GM19025 (cell line): ENCODE data around the gene CKMT2.
"Not testable (repeated sequence)": the region's sequence is repeated elsewhere in the genome, so short reads cannot be mapped to it uniquely, and the experiment has no call there.

ENCODE experiments used
- ATAC-seq: cut with Tn5 transposase; IDR thresholded peaks from one replicate; pipeline ENCODE4 v1.9.1; 2021; ENCODE audit warnings: mild to moderate bottlenecking, low read depth, moderate library complexity; ENCODE audit not compliant: unreplicated experiment

The CKMT2 gene

DNA sequence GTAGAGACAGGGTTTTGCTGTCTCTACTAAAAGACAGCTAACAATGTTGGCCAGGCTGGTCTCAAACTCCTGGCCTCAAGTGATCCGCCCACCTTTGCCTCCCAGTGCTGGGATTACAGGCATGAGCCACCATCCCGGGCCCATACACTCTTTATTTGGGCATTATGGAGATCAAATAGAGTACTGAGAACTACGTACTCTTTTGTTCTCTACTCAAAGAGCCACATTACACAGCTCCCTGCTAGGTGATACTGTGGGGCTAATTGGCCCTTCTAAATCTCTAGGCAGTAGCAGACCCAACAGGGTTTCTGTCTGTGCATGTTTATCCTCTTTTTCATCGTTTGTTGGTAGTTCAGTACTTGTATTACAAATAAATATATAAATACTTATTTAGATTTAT lies 16.1 kb downstream of the CKMT2 start:
- no peak for ATAC-seq

DNA sequence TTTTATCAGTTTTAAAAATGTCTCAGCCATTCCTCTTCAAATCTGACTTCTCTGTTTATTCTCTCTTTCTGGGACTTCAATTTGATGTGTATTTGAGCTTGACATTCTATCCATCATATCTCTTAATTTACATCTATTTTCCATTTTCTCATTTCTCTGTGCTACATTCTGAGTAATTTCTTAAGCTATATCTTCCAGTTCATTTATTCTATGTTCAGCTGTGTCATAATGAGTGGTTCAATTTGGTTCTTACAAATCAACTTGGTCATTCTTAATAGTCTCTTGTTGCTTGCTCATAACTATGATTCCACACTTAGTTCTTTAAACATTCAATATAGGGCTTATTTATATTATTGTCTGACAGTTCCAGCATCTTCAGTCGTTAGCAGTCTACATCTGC lies 16.9 kb downstream of the CKMT2 start:
- ATAC-seq = no peak

DNA sequence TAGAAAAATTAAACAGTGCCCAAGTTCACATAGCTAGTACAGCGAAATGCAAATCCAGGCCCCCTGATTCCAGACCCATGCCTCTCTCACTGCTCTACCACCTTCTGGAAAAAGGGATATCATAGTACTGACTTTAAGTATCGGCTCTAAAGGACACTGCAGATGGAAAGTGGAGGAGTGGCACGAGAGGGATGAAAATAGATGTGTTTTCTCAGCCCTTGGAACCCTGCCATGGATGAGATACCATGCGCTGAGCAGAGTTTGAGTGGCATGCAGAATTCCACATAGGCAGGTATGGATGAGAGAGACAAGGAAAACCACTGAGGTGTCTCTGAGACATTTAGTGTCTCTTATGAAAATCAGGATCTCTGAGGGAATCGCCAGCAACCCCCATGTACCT lies 18.8 kb downstream of the CKMT2 start:
- no peak for ATAC-seq

DNA sequence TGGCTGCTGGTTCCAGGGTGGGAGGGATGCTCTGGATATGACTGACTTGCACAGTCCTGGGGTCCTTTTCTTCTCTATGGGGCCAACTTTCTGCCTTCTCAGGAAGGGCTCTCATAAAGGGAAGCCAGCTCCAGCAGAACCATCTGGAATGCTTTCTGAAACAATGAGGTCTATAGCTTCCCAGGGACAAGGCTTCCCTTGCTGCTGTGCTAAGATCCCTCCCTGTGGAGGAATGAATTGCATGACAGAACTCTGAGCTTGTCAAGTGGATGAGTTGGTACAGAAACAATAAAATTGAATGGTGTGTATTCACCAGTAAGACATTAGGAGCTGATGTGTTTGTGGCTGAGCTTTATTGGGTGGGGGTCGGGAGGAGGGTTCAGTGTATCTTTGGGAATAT lies 19.8 kb downstream of the CKMT2 start:
- no peak for ATAC-seq

DNA sequence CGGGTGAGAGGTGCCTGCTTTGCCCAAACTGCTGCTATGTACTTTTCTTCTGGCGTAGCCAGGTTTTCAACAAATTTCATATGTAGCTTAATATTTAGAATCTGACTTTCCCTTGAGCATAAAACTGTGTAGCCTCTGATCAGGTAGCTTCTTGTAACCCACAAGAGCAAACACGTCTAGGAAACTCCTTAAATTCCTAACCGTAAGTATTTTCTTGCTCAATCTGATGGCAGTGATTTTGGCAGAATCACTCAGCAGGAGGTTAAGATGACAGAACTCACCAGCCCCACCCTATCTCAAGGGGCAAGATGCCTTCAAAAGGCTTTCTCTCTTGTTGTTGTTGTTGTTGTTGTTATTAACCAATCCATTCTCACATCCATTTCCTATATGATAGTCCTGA lies 20.8 kb downstream of the CKMT2 start:
- ATAC-seq = no peak

DNA sequence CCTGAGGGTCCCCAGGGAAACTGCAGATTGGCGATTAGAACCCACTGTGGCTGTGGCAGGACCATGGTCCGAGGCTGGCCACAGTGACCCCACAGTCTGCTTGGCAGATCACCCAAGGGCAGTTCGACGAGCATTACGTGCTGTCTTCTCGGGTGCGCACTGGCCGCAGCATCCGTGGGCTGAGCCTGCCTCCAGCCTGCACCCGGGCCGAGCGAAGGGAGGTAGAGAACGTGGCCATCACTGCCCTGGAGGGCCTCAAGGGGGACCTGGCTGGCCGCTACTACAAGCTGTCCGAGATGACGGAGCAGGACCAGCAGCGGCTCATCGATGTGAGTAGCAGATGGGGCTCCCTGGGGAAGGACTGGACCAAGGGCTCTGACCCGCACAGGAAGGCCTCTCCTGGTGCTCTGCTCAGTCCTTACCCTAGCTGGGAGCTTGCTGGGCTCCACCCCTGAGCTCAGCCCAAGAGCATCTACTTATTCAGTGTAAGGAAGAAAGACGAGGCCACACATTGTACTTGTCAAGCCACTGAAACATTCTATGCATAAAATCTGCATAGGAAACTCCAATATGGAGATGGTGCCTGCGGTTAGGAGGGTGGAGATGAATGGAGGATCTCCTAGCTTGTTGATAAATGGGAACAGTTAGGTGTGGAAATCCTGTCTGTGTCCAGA lies 21.9 kb downstream of the CKMT2 start:
- no peak for ATAC-seq

DNA sequence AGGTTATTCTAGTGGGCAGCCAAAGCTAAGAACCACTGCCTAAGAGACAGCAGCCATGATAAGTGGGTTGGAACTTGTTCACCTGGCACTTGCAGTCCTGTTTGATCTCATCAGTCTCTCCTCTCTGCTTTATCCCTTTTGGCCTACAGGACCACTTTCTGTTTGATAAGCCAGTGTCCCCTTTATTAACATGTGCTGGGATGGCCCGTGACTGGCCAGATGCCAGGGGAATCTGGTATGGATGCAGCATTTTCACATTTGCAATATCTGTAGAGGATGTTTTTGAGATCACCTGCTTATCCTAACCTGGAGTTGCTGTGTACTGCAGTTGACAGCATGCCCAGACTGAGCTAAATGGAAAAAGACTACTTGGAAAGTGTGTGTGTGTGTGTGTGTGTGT lies 23.6 kb downstream of the CKMT2 start:
- no peak for ATAC-seq

DNA sequence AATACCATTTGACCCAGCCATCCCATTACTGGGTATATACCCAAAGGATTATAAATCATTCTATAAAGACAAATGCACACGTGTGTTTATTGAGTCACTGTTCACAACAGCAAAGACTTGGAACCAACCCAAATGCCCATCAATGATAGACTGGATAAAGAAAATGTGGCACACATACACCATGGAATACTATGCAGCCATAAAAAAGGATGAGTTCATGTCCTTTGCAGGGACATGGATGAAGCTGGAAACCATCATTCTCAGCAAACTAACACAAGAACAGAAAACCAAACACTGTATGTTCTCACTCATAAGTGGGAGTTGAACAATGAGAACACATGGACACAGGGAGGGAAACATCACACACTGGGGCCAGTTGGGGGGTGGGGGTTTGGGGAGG lies 29.7 kb downstream of the CKMT2 start:
- ATAC-seq = not testable (repeated sequence)

DNA sequence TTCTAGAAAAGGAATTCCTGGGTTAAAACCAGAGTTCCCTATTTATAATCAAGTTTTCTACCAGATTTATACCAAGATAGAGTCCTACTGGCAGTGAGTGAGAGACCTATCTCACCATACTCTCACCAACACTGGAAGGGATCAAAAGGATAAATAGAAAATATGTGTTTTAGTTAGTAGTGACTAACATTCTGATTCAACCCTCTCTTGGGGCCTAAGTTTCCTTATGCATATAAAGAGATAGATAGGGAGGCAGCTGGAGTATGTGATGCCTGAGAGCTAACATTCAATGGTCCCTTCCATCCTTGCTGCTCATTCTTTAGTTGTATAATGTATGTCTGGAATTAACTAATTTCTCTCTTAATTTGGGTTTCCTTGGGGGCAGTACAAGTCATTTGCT lies 32.0 kb downstream of the CKMT2 start:
- no peak for ATAC-seq

DNA sequence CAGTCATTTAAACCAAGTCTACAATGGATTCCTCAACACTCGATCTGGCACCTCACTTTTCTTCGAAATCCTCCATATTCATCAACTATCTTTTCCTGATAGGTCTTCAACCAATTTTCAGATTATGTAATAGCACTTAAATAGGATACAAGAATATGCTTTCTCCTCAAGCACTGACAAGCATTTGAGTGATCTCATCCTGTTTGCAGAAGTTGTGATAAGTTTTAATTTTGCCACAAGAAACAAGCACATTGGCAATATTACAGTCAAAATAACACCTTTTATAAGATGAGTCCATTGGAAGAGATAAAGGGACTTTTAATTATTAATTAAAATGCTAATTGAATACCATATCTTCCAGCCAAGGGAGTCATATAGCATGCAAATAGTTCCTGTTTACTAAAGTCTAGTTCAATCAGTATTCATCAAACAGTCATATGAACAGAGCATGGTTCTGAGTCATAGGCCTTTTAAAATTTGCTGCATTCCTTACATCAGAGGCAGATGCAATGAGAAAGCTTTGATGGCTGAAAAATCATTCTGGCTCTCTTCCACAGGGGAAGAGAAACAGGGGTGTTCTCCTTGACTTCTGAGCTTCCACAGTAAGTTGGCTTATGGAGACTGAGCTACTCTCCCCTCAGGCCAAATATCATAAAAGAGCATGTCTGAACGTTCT lies 35.5 kb downstream of the CKMT2 start:
- ATAC-seq = no peak

DNA sequence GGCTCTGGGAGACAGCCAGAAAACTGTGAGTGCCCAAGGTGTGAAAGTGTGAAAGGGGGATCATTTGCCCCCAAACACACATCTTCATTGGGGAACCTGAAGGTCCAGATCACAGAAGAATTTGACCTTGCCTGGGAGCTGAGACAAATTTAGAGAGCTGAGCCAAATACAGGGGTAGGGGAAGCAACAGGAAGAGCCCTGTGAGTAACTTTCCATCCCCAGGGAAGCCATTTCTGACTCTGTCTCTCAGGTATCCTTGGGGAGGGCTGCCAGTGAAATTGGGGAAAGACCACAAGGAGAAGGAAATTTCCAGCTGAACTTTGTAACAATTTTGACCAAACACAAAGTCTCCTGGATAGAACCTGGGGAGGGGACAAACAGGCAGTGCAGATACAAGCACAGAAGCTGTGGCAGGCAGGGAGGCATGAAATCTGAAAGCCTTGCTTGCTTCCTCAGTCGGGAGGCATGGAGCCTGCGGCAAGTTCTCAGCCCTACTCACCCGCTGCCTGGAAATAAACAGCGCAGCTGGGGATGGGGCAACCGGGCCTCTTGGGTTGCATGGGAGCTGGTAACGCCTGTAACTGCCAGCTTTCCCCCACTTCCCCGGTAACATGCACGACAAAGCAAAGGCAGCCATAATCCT lies 36.8 kb downstream of the CKMT2 start:
- ATAC-seq = no peak

DNA sequence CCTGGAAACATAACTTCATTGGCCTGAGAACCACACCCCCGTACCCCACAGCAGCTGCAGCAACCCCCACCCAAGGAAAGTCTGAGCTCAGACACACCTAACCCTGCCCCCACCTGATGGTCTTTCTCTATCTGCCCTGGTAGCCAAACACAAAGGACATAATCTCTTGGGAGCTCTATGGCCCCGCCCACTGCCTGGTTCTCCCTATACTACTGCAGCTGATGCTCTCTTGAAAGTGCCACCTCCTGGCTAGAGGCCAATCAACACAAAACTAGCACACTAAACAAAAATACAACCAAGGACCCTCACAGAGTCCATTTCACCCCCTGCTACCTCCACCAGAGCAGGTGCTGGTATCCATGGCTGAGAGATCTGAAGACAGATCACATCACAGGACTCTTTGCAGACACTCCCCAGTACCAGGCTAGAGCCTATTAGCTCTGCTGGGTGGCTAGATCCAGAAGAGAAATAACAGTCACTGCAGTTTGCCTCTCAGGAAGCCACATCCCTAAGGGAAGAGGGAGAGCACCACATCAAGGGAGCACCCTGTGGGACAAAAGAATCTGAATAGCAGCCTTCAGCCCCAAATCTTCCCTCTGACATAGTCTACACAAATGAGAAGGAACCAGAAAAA lies 37.4 kb downstream of the CKMT2 start:
- ATAC-seq = not testable (repeated sequence)

DNA sequence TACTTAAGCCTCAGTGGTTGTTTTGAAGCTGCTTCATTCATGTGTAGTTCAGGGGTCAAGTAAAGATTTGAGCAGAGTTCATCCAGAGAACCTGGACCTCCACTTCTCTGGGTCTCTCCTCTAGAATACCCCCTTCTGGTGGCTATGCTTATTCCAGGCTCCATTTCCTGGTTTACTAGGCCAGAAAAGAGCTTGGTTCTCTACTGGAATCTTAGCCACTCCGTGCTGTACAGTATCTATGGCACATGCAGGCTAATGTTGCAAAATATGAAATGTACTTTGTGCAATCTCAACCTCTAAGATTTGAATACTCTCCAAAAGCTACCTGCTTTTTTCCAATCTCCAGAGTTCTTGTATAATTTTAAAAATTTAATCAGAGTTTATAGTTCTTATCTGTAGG lies 50.9 kb downstream of the CKMT2 start:
- ATAC-seq = no peak

DNA sequence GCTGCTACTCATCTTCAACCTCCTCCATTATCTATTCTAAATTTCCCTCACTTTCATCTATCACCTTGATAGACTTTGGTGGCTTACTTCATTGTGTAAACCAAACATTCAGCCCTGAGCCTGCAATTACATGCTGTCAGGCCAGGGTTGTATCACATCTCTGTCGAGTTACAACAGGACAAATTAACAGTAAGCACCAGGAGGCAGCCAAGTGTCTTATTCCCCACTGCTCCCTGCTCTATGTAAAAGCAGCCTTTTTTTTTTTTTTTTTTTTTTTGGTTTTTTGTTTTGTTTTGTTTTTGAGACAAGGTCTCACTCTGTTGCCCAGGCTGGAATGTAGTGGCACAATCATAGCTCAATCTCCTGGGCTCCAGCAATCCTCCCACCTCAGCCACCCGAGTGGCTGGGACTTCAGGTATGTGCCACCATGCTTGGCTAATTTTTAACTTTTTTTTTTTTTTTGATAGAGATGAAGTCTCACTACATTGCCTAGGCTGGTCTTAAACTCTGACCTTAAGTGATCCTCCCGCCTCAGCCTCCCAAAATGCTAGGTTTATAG lies 53.0 kb downstream of the CKMT2 start:
- ATAC-seq = no peak

DNA sequence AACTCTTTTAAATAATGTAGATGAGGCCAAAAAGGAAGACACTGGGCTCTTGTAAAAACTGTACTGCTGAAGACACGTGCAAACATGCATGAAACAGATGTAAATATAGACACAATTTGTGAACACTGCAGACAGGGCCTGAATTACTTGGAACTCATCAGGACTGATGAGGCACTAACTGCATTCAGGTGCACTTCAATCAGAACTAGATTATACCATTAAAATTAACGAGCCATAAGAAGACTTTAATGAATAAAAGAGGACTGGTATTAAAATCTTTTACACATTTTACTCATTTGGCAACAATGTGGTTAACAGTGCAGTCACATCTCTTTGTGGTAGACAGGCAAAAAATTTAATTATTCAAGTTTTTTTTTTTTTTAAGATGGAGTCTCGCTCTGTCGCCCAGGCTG lies 54.9 kb downstream of the CKMT2 start:
- no peak for ATAC-seq

DNA sequence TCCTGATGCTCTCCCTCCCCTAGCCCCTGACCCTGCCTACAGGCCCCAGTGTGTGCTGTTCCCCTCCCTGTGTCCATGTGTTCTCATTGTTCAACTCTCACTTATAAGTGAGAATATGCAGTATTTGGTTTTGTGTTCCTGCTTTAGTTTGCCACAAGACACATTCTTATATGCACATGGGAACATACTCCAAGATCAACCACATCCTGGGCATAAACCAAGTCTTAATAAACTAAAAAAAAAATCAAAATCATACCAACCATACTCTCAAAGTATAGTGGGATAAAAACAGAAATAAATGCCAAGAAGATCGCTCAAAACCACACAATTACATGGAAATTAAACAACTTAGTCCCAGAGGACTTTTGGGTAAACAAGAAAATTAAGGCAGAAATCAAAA lies 57.0 kb downstream of the CKMT2 start:
- no peak for ATAC-seq

DNA sequence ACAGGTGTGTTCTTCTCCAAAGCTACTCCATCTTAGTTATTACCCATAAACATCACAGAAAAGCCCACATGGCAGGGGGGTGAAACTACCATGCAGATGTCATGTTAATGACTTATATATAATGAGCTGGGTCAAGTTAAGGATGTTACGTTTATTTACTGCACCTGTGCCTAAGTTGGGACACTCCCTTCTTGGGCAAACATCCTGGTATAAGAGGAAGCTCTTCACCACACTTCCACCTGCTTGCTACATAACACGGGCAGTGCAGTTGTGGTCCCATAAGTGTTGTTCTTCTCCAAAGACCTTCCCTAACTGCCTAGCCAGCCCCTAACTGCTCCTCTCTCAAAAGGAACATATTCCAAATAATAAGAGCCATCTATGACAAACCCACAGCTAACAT lies 59.0 kb downstream of the CKMT2 start:
- ATAC-seq = no peak

DNA sequence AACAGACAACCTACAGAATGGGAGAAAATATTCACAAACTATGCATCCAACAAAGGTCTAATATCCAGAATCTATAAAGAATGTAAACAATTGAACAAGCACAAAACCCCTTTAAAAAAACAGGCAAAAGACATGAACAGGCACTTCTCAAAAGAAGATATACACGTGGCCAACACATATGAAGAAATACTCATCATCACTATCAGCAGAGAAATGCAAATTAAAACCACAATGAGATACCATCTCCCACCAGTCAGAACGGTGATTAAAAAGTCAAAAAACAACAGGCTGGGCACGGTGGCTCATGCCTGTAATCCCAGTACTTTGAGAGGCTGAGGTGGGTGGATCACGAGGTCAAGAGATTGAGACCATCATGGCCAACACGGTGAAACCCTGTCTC lies 60.9 kb downstream of the CKMT2 start:
- not testable (repeated sequence) for ATAC-seq

DNA sequence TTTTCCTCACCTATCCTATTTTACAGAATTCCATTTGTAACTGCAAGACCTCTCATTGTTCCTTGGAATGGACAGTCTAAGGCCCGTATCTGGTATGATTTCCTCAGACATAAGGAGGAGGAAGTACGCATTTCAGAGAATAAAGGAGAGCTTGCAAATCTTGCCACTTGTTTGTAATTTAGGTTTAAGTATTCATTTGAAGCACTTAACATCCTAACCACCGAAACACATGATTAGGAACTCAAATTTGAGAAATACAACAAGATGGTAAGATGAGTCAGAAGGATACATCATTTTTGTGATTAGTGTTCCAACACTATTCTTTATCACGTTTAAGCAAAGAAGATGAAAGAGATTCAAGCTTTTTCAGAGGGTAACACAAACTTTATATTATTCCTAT lies 64.4 kb downstream of the CKMT2 start:
- no peak for ATAC-seq

DNA sequence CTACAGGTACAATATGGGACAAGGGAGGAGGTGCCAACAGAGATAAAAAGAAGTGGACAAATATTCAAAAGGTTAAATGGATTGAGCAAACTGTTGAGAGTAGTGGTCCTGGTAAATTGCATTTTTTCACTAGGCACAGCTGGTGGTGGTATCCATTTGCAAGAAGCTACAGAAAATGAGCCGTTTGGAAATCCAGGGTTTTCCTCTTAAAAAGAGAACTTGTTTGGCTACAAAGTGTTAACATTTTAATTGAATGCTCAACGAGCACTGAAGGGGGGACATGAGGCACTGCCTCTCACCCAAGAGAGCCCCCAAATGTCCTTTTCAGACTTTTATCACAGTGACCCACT lies 67.8 kb downstream of the CKMT2 start:
- ATAC-seq = no peak

DNA sequence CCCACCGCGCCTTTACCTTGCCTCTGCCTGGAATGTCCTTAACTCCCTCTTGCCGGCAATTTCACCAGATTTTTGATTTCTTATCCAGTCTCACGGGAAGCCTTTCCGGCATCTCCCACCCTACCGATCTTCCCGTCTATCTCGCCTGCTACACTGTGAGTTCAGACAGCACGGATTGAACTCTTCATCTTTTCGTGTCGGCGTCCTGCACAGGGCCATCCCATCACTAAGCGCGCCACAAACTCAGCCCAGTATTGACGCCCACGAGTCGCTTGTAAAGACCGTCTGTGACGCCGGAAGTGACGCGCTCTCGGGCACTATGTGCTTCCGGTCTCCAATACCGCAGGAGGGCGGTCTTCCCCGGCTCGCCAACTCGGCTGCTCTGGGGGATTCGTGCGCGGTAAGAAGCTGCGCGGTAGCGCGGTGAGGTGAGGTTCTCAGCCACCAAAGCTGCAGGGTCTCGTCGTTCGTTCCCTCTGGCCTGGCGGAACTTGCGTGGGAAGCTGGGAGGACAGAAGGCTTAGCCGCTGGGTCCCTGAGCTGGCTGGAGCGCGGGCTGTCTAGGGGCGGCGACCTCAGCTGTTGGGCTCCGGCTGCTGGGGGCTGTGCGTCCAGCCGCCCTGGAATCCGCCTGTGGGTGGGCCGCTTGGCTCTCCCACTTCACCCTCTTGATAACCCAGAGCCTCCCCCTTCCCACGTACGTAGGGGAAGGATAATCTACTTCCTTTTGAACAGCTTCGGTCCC lies 68.3 kb downstream of the CKMT2 start, which contains the start of gene ZCCHC9:
ZCCHC9 (plus strand) TSS at position 317 of the 745 bp plus-strand sequence. CDS start 3,171 bp downstream, outside the sequence.
- peak; percentile 96 for ATAC-seq
